Activated CD8-positive, alpha-beta memory T cell treated with anti-CD3 and anti-CD28 coated beads for 36 hours (primary cell): ENCODE measurements around the gene SUCO. TPM values are rescaled to one million over a fixed set of nuclear protein-coding genes. Genes with fewer than 3 reads are reported as not detected.
"Not testable (repeated sequence)": the region's sequence is repeated elsewhere in the genome, so short reads cannot be mapped to it uniquely, and the experiment has no call there.

Experiments
- CTCF ChIA-PET: fragments of 350-600 bp; sonication (Branson Sonifier 250); formaldehyde crosslinking; loops from one replicate; lab custom pipeline; 2021; ENCODE audit warnings: antibody characterized with exemption; lab: Charles Lee
- POLR2A ChIA-PET: fragments of 350-600 bp; sonication (Branson Sonifier 250); formaldehyde crosslinking; loops from one replicate; lab custom pipeline; 2021; ENCODE audit warnings: antibody characterized with exemption; lab: Charles Lee
- total RNA-seq, 2 experiments: library from RNA; stranded (reverse); gene quantifications; one replicate each; pipeline ENCODE4 v1.2.3, GENCODE V29; 2021

The SUCO gene
- 10 to 100 TPM; 18.9 to 20.6 TPM for total RNA-seq

- ChIA-PET CTCF (interaction anchor here (1.1 kb wide), 1 partner anchor 195 kb away, joined by 3 read pairs; no protein-coding TSS in a partner anchor), POLR2A (interaction anchor here (0.6 to 1.0 kb wide), 2 partner anchors 125 to 128 kb away, joined by 3 to 4 read pairs; no protein-coding TSS in a partner anchor)
These were observed at the start of gene SUCO for GRCh38 chr1:172532700-172533512. TSS of gene SUCO (plus strand) at chr1:172533150. CDS start at chr1:172533436, 286 bp downstream.

- CTCF ChIA-PET: no interaction called here
These were observed 49.5 kb upstream of the SUCO start for GRCh38 chr1:172483448-172483847.

GRCh38 chr1:172484252-172484651 is 48.7 kb upstream of the SUCO start:
- CTCF ChIA-PET: no interaction called here
- POLR2A ChIA-PET: no interaction called here

More at GRCh38 chr1:172483448-172483847, 49.5 kb upstream of the SUCO start:
- POLR2A ChIA-PET: no interaction called here

GRCh38 chr1:172485626-172486025 is 47.3 kb upstream of the SUCO start:
- ChIA-PET CTCF (no interaction called here), POLR2A (no interaction called here)

GRCh38 chr1:172486805-172487454 is 46.0 kb upstream of the SUCO start:
- POLR2A ChIA-PET: no interaction called here

GRCh38 chr1:172487550-172487949 is 45.4 kb upstream of the SUCO start:
- ChIA-PET POLR2A (no interaction called here), CTCF (no interaction called here)

More at GRCh38 chr1:172486805-172487454, 46.0 kb upstream of the SUCO start:
- CTCF ChIA-PET: no interaction called here

- ChIA-PET CTCF (no interaction called here), POLR2A (no interaction called here)
These were observed 44.6 kb upstream of the SUCO start for GRCh38 chr1:172488393-172488792.

GRCh38 chr1:172489847-172490246 is 43.1 kb upstream of the SUCO start:
- CTCF ChIA-PET: no interaction called here
- POLR2A ChIA-PET: no interaction called here

- CTCF ChIA-PET: no interaction called here
- POLR2A ChIA-PET: no interaction called here
These were observed 40.5 kb upstream of the SUCO start for GRCh38 chr1:172492421-172492820.

GRCh38 chr1:172494166-172494565 is 38.8 kb upstream of the SUCO start:
- ChIA-PET POLR2A (no interaction called here), CTCF (no interaction called here)

GRCh38 chr1:172496127-172496526 is 36.8 kb upstream of the SUCO start:
- CTCF ChIA-PET, POLR2A ChIA-PET: not testable (repeated sequence)

GRCh38 chr1:172496678-172497077 is 36.3 kb upstream of the SUCO start:
- ChIA-PET CTCF (no interaction called here), POLR2A (no interaction called here)

GRCh38 chr1:172497230-172497629 is 35.7 kb upstream of the SUCO start:
- POLR2A ChIA-PET: no interaction called here
- CTCF ChIA-PET: no interaction called here

- POLR2A ChIA-PET: no interaction called here
- CTCF ChIA-PET: interaction anchor here (1.1 kb wide), 1 partner anchor 219 kb away, joined by 5 read pairs; no protein-coding TSS in a partner anchor
These were observed 34.1 kb upstream of the SUCO start for GRCh38 chr1:172498857-172499256.

- POLR2A ChIA-PET: no interaction called here
- CTCF ChIA-PET: no interaction called here
These were observed 33.3 kb upstream of the SUCO start for GRCh38 chr1:172499636-172500141.

GRCh38 chr1:172500207-172500606 is 32.7 kb upstream of the SUCO start:
- ChIA-PET POLR2A (no interaction called here), CTCF (no interaction called here)

GRCh38 chr1:172507741-172508140 is 25.2 kb upstream of the SUCO start:
- ChIA-PET POLR2A (no interaction called here), CTCF (no interaction called here)

- ChIA-PET POLR2A (no interaction called here), CTCF (interaction anchor here (0.7 kb wide), 1 partner anchor 51 kb away, joined by 3 read pairs; no protein-coding TSS in a partner anchor)
These were observed 22.5 kb upstream of the SUCO start for GRCh38 chr1:172510479-172510878.

- CTCF ChIA-PET: no interaction called here
- POLR2A ChIA-PET: no interaction called here
These were observed 20.4 kb upstream of the SUCO start for GRCh38 chr1:172512591-172512990.

GRCh38 chr1:172513479-172513878 is 19.5 kb upstream of the SUCO start:
- CTCF ChIA-PET: no interaction called here
- POLR2A ChIA-PET: no interaction called here
